ENCODE data around the gene MECP2.
"Not testable (repeated sequence)": the region's sequence is repeated elsewhere in the genome, so short reads cannot be mapped to it uniquely, and the experiment has no call there.

MECP2 gene

DNA sequence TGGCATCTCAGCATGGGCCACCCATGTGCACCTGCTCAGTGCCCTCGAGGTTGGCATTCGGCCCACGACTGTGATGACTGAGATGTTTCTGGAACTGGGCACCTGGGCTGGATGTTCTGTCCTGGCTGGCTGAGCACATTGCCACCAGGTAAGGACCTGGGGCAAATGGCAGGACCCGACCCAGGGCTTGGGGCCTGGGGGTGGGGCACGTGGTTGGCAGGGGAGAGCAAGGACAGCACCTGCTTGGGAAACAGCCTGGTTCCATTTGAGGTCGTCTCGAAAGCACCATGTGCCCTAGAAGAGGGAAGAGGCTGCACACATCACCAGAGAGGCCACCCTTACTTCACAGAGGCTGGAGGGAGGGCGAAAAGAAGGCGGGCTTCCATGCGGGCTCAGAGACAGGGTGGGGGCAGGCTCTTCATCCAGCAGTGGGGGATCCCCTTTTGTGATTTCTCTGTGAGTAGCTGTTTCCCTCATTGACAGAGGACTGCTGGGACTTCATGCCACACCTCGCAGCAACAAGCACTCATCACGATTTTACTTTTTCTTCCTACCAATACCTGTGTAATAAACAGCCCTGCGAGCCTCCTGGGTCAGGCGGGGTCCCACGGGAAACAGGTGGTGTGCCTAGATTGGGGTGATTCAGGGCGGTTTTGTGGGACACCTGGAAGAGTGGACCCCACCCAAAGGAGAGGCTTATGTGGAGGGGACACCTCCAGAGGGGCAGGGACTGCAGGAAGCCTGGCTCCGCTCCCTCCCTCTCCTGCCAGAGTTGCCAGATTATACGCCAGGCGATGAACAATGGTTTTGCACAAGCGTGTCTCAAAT is 113.0 kb downstream of the MECP2 start:
- no peak for FAIRE-seq

DNA sequence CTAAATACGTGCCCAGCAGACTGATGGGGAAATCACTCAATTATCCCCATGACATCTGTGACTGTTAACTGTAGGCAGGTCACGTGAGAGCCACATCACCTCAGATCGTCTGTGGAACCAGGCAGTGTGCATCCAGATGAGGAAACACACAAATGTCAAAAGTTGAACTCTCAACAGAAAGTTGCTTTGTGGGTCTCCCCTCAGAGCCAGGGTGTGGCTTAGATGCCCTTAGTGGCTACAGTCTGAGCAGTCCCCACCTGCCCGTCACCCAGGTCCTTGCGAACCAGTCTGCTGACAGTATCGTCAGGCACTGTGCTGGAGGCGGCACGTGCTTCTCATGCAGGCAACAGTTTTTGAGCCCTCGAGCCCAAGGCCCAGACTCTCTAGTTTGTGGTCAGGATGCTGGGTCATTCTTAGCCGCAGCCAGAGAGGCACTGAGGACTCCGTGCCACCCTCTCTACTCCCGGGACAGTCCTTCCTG is 114.2 kb downstream of the MECP2 start:
- FAIRE-seq = no peak

DNA sequence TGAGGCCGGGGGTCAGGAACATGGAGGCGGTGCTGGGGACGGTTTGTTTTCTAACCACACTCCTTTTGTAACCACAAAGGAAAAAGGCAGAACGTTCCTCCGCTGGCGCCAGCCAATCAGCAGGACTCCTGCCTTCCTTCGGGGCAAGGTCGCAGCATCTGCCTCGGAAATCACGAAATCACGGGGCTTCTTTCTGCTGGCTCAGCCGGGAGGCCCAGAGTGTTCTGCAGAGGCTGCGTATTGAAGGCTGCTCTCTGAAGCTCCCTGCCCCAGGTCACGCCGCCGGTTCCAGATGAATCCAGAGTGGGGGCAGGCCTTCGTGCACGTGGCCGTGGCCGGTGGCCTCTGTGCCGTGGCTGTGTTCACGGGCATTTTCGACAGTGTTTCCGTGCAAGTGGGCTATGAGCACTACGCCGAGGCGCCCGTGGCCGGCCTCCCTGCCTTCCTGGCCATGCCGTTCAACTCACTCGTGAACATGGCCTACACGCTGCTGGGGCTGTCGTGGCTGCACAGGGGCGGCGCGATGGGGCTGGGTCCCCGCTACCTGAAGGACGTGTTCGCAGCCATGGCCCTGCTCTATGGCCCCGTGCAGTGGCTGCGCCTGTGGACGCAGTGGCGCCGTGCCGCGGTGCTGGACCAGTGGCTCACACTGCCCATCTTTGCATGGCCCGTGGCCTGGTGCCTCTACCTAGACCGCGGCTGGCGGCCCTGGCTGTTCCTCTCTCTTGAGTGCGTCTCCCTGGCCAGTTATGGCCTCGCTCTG is 115.6 kb downstream of the MECP2 start:
- no peak for FAIRE-seq

DNA sequence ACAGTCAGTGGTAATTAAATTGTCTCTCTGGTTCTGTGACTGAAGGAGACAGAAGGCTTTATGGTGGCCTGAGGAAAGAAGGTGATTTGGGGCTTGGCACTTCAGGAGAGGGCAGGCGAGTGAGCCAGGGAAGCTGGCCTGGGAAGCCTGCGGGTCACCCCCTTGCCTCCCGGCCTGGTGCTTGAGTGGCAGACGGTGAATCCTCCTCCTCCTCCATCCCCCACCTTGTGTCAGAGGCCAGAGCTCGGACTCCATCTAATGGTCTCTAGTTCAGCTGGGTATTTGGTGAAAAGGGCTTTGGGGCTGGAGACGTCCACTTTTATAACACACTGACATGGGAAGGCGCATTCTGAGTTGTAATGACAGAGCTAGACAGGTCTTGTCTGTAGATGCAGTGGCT is 116.3 kb downstream of the MECP2 start:
- no peak for FAIRE-seq

DNA sequence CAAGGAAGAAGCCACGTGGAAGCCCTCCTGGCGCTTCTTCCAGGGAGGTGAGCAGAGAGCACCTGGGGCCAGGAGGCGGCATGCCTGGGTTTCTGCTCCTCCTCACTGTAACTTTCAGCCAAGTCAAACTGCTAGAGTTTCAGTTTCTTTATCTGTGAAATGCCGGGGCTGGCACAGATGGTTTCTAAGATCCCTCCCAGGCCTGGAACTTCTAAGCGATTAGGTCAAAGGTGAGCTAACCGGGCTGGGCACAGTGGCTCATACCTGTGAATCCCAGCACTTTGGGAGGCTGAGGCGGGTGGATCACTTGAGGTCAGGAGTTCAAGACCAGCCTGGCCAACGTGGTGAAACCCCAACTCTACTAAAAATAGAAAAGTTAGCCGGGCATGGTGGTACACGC is 117.1 kb downstream of the MECP2 start:
- not testable (repeated sequence) for FAIRE-seq

DNA sequence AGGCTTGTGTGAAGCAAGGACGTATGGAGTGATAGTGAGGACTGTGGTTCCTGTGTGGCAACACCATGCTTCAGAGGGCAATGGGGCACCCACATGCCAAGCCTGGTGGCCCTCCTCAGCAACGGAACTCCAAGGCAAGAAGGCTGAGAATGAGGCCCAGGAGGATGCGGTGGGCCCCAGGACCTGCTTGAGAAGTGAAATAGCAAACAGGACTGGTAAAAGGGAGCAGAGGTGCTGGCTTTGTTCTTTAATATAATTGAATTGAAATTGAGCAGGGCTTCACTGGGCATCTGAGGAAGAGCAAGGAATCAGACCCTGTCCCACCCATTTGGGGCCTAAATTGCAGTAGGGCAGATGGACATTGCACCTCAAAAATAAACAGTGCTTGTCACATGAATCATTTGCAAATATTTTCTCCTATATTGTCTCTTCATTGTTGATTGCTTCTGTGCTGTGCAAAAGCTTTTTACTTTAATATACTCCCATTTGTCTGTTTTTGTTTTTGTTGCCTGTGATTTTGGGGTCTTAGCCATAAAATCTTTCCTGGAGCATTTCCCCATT is 122.7 kb downstream of the MECP2 start:
- FAIRE-seq = no peak

DNA sequence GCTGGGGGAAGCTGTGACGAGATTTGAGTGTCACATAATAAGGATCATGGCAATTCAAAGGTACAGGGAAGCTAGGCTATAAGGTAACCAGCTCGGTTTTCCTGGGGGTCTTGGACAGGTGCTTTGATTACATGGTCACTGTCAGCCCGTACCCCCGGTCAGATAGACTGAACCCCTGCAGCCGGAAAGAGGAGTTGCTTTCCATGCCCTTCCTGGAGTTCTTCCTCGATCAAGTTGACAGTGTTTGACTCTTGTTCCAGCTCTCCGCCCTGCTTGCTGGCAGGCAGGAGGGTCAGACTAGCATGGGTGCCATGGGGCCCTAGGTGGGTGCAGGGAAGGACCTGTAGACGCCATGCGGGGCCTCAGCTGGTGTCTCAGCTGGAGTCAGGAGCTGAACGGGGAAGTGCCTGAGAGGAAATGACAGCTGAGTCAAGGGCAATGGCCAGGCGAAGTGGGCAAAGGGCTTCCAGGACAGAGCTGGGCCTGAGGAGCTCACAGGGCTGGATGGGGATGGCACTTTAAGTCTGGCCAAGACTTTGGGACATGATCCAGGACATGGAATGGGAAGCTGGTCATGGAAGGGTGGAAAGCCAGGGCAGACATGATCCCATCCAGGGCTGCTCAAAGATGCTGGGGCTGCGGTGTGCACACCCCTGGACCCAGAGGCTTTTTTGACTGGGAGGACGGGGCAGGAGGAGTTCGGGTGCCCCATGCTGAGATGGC is 123.4 kb downstream of the MECP2 start:
- no peak for FAIRE-seq

DNA sequence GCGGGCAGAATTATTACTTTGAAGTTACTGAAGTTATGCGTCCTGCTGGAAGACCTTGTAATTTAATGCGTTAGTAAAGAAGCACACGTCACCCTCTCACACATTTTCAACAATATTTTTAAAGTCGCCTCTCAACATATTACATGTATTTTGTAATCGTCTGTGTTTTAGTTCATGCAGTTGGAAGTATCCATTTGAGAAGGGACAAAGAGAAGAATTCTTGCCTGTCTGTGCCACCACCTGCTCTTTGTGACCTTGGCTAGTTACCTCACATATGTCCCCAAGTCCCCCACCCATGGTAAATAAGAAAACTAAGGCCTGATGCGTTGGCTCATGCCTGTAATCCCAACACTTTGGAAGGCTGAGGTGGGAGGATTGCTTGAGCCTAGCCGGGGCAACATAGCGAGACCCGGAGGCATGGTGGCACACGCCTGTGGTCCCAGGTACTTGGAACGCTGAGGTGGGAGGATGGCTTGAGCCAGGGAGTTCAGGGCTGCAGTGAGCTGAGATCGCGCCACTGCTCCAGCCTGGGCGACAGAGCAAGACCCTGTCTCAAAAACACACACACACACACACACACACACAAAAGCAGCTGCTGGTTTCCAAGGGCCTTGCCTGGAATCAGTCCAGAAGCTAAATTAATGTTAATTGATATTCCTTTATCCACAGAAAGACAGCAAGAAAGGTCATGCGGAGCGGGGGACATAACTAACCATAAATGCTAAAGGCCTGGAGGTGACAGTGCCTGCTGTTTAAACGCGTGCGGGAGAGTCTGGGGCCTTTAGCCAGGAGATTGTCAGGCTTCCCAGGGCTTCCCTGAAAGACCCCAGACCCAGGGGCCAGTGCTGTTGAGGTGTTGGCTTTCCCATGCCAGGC is 124.2 kb downstream of the MECP2 start:
- FAIRE-seq = no peak

DNA sequence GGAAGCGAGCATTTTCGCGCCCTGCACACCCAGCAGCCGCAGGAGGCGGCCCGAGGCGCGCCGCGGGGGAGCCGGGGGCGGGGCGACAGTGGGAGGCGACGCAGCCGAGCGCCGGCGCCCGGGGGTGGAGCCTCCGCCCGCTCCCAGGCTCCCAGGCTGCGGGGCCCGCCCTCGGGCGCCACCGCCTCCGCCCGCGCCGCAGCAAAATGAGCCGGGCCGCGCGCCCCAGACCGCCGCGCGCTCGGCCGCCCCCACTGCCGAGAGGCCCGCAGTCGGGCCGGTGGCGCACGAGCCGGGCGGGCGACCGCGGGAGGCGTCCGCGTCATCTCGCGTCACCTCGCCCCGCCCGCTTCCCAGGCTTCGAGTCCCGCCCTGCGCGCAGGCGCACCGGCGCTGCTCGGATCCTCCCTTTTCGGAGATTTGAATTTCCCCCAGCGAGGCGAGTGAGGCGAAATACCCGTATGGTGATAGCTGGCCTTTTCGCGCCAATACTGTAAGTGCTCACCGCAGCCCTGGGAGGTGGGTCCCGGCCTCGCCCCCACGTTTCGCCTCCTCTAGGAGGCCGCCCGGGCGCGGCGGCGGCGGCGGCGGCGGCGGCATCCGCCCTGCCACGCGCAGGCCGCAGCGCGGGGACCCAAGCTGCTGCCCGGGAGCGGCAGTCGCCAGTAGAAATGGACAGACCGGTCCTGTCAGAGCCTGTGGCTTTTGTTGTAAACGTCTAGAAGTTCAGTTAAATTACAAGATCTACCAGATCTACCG is 125.0 kb downstream of the MECP2 start, which contains the start of gene TMEM187:
TSS of gene TMEM187 (plus strand) at position 387 of the 759 bp plus-strand sequence. CDS start 9,309 bp downstream, outside the sequence.
- no peak for FAIRE-seq

Data from A204.1 (cell line).